SK-N-MC (cell line): ENCODE measurements around the gene TNFSF13B.
"Not testable (repeated sequence)": the region's sequence is repeated elsewhere in the genome, so short reads cannot be mapped to it uniquely, and the experiment has no call there.

ENCODE experiments used
- DNase-seq: peaks from one replicate; pipeline ENCODE4 v3.0.0-alpha.2; 2011; ENCODE audit warnings: low read depth, low spot score
- H3K27ac ChIP-seq: fragments of 200-600 bp; sonication (generic); 2 replicates; pipeline ENCODE4 v1.5.1; 2016; ENCODE audit warnings: mixed run types
- H3K36me3 ChIP-seq: fragments of 200-600 bp; sonication (generic); 2 replicates; pipeline ENCODE4 v1.6.1; 2017; ENCODE audit warnings: antibody characterized with exemption, low read length, mixed read lengths; ENCODE audit not compliant: insufficient read depth
- H3K4me3 ChIP-seq: fragments of 200-600 bp; sonication (generic); 2 replicates; pipeline ENCODE4 v1.5.1; 2016
- H3K9ac ChIP-seq: fragments of 200-600 bp; sonication (generic); 2 replicates; pipeline ENCODE4 v1.8.0; 2017; ENCODE audit warnings: mixed run types, mixed read lengths; ENCODE audit not compliant: insufficient read length
- H3K9me3 ChIP-seq: fragments of 200-600 bp; sonication (generic); 2 replicates; pipeline ENCODE4 v1.6.1; 2017; ENCODE audit warnings: low read depth, mild to moderate bottlenecking, antibody characterized with exemption, low read length, moderate library complexity, mixed read lengths
- EZH2 ChIP-seq: fragments of 200-600 bp; sonication (generic); IDR thresholded peaks from one replicate; pipeline ENCODE4 v1.6.1; 2017; ENCODE audit warnings: antibody characterized with exemption
- FOXP2 ChIP-seq: optimal IDR thresholded peaks from 2 replicates; pipeline ENCODE3; 2011; ENCODE audit warnings: mild to moderate bottlenecking, moderate library complexity; ENCODE audit not compliant: insufficient read depth; ENCODE audit errors: extremely low read length, control extremely low read depth
- POLR2AphosphoS5 ChIP-seq: IDR thresholded peaks from 2 replicates; pipeline ENCODE4 v1.6.1; 2012; ENCODE audit warnings: mild to moderate bottlenecking, low read depth, low read length, borderline replicate concordance

The TNFSF13B gene

GRCh38 chr13:108257248-108257647, 12.3 kb upstream of the TNFSF13B start:
- H3K9me3 ChIP-seq: no peaks in the 10 kb centered on the region
- peak overlapping the region; percentile 17 for H3K9ac ChIP-seq
- TF ChIP-seq FOXP2 (no peak), POLR2AphosphoS5 (no peak), EZH2 (no peak)
- no peaks in the 10 kb centered on the region for H3K36me3 ChIP-seq
- DNase-seq: no peak
- peak overlapping the region; percentile 40 for H3K27ac ChIP-seq
- H3K4me3 ChIP-seq: no peak overlapping the region

GRCh38 chr13:108263621-108264355, 5.7 kb upstream of the TNFSF13B start:
- Histone ChIP-seq H3K36me3 (no peaks in the 10 kb centered on the region), H3K9me3 (no peaks in the 10 kb centered on the region), H3K9ac (no peak overlapping the region), H3K27ac (no peak overlapping the region), H3K4me3 (no peak overlapping the region)
- no peak for TF ChIP-seq POLR2AphosphoS5
- TF ChIP-seq EZH2: no peak
- no peak for DNase-seq

- no peaks in the 10 kb centered on the region for H3K36me3 ChIP-seq
- no peak for TF ChIP-seq EZH2
- peak; percentile 65; the same call in 1 of the 2 replicates for TF ChIP-seq POLR2AphosphoS5
- no peak for TF ChIP-seq FOXP2
- peak overlapping the region; percentile 34 for H3K4me3 ChIP-seq
- no peaks in the 10 kb centered on the region for H3K9me3 ChIP-seq
- H3K27ac ChIP-seq: peak overlapping the region; percentile 69; the same call in 1 of the 2 replicates
- H3K9ac ChIP-seq: peak overlapping the region; percentile 42
- DNase-seq: peak; percentile 72
These were observed 3.1 kb upstream of the TNFSF13B start for GRCh38 chr13:108266321-108266990.

- Histone ChIP-seq H3K9ac (no peak overlapping the region), H3K4me3 (no peak overlapping the region), H3K27ac (no peak overlapping the region), H3K9me3 (no peaks in the 10 kb centered on the region), H3K36me3 (no peaks in the 10 kb centered on the region)
- TF ChIP-seq FOXP2 (no peak), POLR2AphosphoS5 (no peak), EZH2 (no peak)
- no peak for DNase-seq
These were observed 2.2 kb upstream of the TNFSF13B start for GRCh38 chr13:108267347-108267746.

GRCh38 chr13:108267855-108268254, 1.7 kb upstream of the TNFSF13B start:
- not testable (repeated sequence) for H3K9me3 ChIP-seq, DNase-seq

GRCh38 chr13:108268466-108269112, 929 bp upstream of the TNFSF13B start:
- peak overlapping the region; percentile 83 for H3K27ac ChIP-seq
- no peak overlapping the region for H3K9ac ChIP-seq
- 0 out of 2 replicates have a peak overlapping the region, but pooled peaks have one; percentile 20 for H3K4me3 ChIP-seq
- DNase-seq: no peak
- H3K36me3 ChIP-seq: no peaks in the 10 kb centered on the region
- no peak for TF ChIP-seq FOXP2
- TF ChIP-seq EZH2: no peak
- no peak for TF ChIP-seq POLR2AphosphoS5
- no peaks in the 10 kb centered on the region for H3K9me3 ChIP-seq

More at GRCh38 chr13:108267855-108268254, 1.7 kb upstream of the TNFSF13B start:
- not testable (repeated sequence) for H3K27ac ChIP-seq, H3K4me3 ChIP-seq, H3K36me3 ChIP-seq, H3K9ac ChIP-seq

GRCh38 chr13:108270442-108270841, 924 bp downstream of the TNFSF13B start:
- DNase-seq: no peak
- Histone ChIP-seq H3K9ac (no peak overlapping the region), H3K27ac (no peak overlapping the region), H3K4me3 (peak overlapping the region; percentile 58; the same call in 1 of the 2 replicates), H3K36me3 (no peaks in the 10 kb centered on the region), H3K9me3 (no peaks in the 10 kb centered on the region)
- TF ChIP-seq POLR2AphosphoS5: no peak
- TF ChIP-seq EZH2: no peak
- no peak for TF ChIP-seq FOXP2

GRCh38 chr13:108272333-108272732, 2.8 kb downstream of the TNFSF13B start:
- DNase-seq: no peak
- H3K9me3 ChIP-seq: no peaks in the 10 kb centered on the region
- no peak overlapping the region for H3K27ac ChIP-seq
- H3K4me3 ChIP-seq: no peak overlapping the region
- TF ChIP-seq EZH2: no peak
- TF ChIP-seq POLR2AphosphoS5: no peak
- TF ChIP-seq FOXP2: no peak
- no peaks in the 10 kb centered on the region for H3K36me3 ChIP-seq
- no peak overlapping the region for H3K9ac ChIP-seq
